Dedifferentiated amniotic fluid mesenchymal stem cell (primary cell): ENCODE data around the gene CAPN12.
A peak's percentile ranks its signal among the peaks of the same experiment; 100 is the strongest.

Experiments used
- DNase-seq: peaks from one replicate; pipeline ENCODE4 v3.0.0-alpha.2; 2016; ENCODE audit errors: extremely low spot score

Gene CAPN12

GRCh38 chr19:38697197-38697596, 47.1 kb downstream of the CAPN12 start:
- DNase-seq = no peak

- DNase-seq = no peak
Observed at GRCh38 chr19:38696729-38697055, 47.6 kb downstream of the CAPN12 start.

- no peak for DNase-seq
Observed at GRCh38 chr19:38695832-38696728, 48.2 kb downstream of the CAPN12 start.

- DNase-seq = no peak
Observed at GRCh38 chr19:38695317-38695683, 49.0 kb downstream of the CAPN12 start.

- DNase-seq = no peak
Observed at GRCh38 chr19:38693380-38694223, 50.7 kb downstream of the CAPN12 start.

GRCh38 chr19:38692458-38693379, 51.6 kb downstream of the CAPN12 start:
- DNase-seq = peak; percentile 38

GRCh38 chr19:38691938-38692457, 52.3 kb downstream of the CAPN12 start:
- peak; percentile 98 for DNase-seq

GRCh38 chr19:38690832-38691231, 53.4 kb downstream of the CAPN12 start:
- DNase-seq = no peak

- DNase-seq = no peak
Observed at GRCh38 chr19:38690146-38690545, 54.1 kb downstream of the CAPN12 start.

GRCh38 chr19:38687837-38688378, 56.4 kb downstream of the CAPN12 start:
- DNase-seq = no peak

GRCh38 chr19:38686530-38686888, 57.8 kb downstream of the CAPN12 start:
- no peak for DNase-seq

GRCh38 chr19:38685666-38686529, 58.4 kb downstream of the CAPN12 start:
- DNase-seq = peak; percentile 67

- DNase-seq = no peak
Observed at GRCh38 chr19:38684862-38685665, 59.2 kb downstream of the CAPN12 start.

GRCh38 chr19:38684078-38684861, 60.0 kb downstream of the CAPN12 start:
- peak; percentile 77 for DNase-seq

- peak; percentile 42 for DNase-seq
Observed at GRCh38 chr19:38683393-38684077, 60.7 kb downstream of the CAPN12 start.

- no peak for DNase-seq
Observed at GRCh38 chr19:38682872-38683392, 61.3 kb downstream of the CAPN12 start.

- DNase-seq = no peak
Observed at GRCh38 chr19:38682195-38682867, 61.9 kb downstream of the CAPN12 start.
